ENCODE measurements around the gene LRRC1. TPM values are rescaled to one million over a fixed set of nuclear protein-coding genes. Genes with fewer than 3 reads are reported as not detected.

LRRC1 gene
- total and polyA plus RNA-seq, 4 donors: 0.36 to 6.4 (median 0.94) TPM

GRCh38 chr6:53825532-53826321 lies 30.9 kb downstream of the LRRC1 start (continued):
- TF ChIP-seq YY1 (IDR thresholded peaks at IDR 0.05) (no peak), JUND (IDR thresholded peaks at IDR 0.05) (no peak), SP1 (IDR thresholded peaks at IDR 0.05) (no peak), HNF4A (conservative IDR thresholded peaks at IDR 0.05) (no peak)

- TF ChIP-seq EGR1 (IDR thresholded peaks at IDR 0.05; ENCODE audit: low read depth in 2 of 2) (no peak), SP1 (IDR thresholded peaks at IDR 0.05) (no peak), CTCF (IDR thresholded peaks at IDR 0.05; ENCODE audit: low read depth, low read length, missing input control) (no peak), RAD21 (IDR thresholded peaks at IDR 0.05) (no peak), MAX (IDR thresholded peaks at IDR 0.05) (no peak), GABPA (IDR thresholded peaks at IDR 0.05 in 1 of 2, conservative IDR thresholded peaks at IDR 0.05 in 1 of 2) (no peak), FOXA2 (IDR thresholded peaks at IDR 0.05) (no peak), FOXA1 (IDR thresholded peaks at IDR 0.05) (no peak), RXRA (IDR thresholded peaks at IDR 0.05) (no peak), ZBTB33 (IDR thresholded peaks at IDR 0.05) (no peak), HNF4G (IDR thresholded peaks at IDR 0.05) (no peak)
- TF ChIP-seq, protein P1, sequence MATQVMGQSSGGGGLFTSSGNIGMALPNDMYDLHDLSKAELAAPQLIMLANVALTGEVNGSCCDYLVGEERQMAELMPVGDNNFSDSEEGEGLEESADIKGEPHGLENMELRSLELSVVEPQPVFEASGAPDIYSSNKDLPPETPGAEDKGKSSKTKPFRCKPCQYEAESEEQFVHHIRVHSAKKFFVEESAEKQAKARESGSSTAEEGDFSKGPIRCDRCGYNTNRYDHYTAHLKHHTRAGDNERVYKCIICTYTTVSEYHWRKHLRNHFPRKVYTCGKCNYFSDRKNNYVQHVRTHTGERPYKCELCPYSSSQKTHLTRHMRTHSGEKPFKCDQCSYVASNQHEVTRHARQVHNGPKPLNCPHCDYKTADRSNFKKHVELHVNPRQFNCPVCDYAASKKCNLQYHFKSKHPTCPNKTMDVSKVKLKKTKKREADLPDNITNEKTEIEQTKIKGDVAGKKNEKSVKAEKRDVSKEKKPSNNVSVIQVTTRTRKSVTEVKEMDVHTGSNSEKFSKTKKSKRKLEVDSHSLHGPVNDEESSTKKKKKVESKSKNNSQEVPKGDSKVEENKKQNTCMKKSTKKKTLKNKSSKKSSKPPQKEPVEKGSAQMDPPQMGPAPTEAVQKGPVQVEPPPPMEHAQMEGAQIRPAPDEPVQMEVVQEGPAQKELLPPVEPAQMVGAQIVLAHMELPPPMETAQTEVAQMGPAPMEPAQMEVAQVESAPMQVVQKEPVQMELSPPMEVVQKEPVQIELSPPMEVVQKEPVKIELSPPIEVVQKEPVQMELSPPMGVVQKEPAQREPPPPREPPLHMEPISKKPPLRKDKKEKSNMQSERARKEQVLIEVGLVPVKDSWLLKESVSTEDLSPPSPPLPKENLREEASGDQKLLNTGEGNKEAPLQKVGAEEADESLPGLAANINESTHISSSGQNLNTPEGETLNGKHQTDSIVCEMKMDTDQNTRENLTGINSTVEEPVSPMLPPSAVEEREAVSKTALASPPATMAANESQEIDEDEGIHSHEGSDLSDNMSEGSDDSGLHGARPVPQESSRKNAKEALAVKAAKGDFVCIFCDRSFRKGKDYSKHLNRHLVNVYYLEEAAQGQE (IDR thresholded peaks at IDR 0.05): no peak
- no peak overlapping the region for H3K9ac ChIP-seq (ENCODE audit: low read depth in 1 of 2, low read length in 2 of 2)
- H3K36me3 ChIP-seq (ENCODE audit: control insufficient read depth in 4 of 4, insufficient read depth in 3 of 4, low read depth in 1 of 4, low read length in 3 of 4): no peaks in the 10 kb centered on the region
- no peak overlapping the region for H3K27ac ChIP-seq (ENCODE audit: low read depth in 1 of 2, low read length in 2 of 2)
- no peaks in the 10 kb centered on the region for H3K4me1 ChIP-seq (ENCODE audit: control insufficient read depth in 4 of 4, insufficient read depth in 4 of 4, low read length in 3 of 4)
- H3K9me3 ChIP-seq (ENCODE audit: control insufficient read depth in 4 of 4, low read length in 3 of 4): no peaks in the 10 kb centered on the region
- 88% methylated on average over 1 of the region's 1 CpG for WGBS
- H3K4me3 ChIP-seq (ENCODE audit: low read depth in 1 of 3, low read length in 3 of 3): no peak overlapping the region
- DNase-seq (ENCODE audit: low spot score): no peak
- H3K27me3 ChIP-seq (ENCODE audit: control insufficient read depth in 4 of 4, insufficient read depth in 4 of 4, low read length in 3 of 4): no peaks in the 10 kb centered on the region
Observed at GRCh38 chr6:53827531-53827930, 32.7 kb downstream of the LRRC1 start.

Data from liver (tissue), 9 donors.